Measurements from ENCODE around the gene PIP4K2A.

The PIP4K2A gene

GRCh38 chr10:22620140-22620857 lies 94.1 kb downstream of the PIP4K2A start:
- DNase-seq (ENCODE audit: low read depth in 2 of 2): peak; percentile 75 to 76

- no peak for DNase-seq (ENCODE audit: low read depth in 2 of 2)
Measured at GRCh38 chr10:22619101-22619500, 95.3 kb downstream of the PIP4K2A start.

GRCh38 chr10:22618078-22618785 lies 96.1 kb downstream of the PIP4K2A start:
- DNase-seq (ENCODE audit: low read depth in 2 of 2): no peak

GRCh38 chr10:22617516-22617915 lies 96.9 kb downstream of the PIP4K2A start:
- no peak for DNase-seq (ENCODE audit: low read depth in 2 of 2)

GRCh38 chr10:22617051-22617450 lies 97.3 kb downstream of the PIP4K2A start:
- DNase-seq (ENCODE audit: low read depth in 2 of 2): no peak

- DNase-seq (ENCODE audit: low read depth in 2 of 2): no peak
Measured at GRCh38 chr10:22615819-22616499, 98.4 kb downstream of the PIP4K2A start.

GRCh38 chr10:22615101-22615500 lies 99.3 kb downstream of the PIP4K2A start:
- DNase-seq (ENCODE audit: low read depth in 2 of 2): no peak

- DNase-seq (ENCODE audit: low read depth in 2 of 2): no peak
Measured at GRCh38 chr10:22613011-22613410, 101.4 kb downstream of the PIP4K2A start.

- no peak for DNase-seq (ENCODE audit: low read depth in 2 of 2)
Measured at GRCh38 chr10:22612318-22612717, 102.1 kb downstream of the PIP4K2A start.

GRCh38 chr10:22611425-22612115 lies 102.8 kb downstream of the PIP4K2A start:
- no peak for DNase-seq (ENCODE audit: low read depth in 2 of 2)

- DNase-seq (ENCODE audit: low read depth in 2 of 2): no peak
Measured at GRCh38 chr10:22610610-22611009, 103.8 kb downstream of the PIP4K2A start.

GRCh38 chr10:22609719-22610465 lies 104.5 kb downstream of the PIP4K2A start:
- no peak for DNase-seq (ENCODE audit: low read depth in 2 of 2)

GRCh38 chr10:22609251-22609650 lies 105.1 kb downstream of the PIP4K2A start:
- no peak for DNase-seq (ENCODE audit: low read depth in 2 of 2)

- no peak for DNase-seq (ENCODE audit: low read depth in 2 of 2)
Measured at GRCh38 chr10:22607261-22607660, 107.1 kb downstream of the PIP4K2A start.

- DNase-seq (ENCODE audit: low read depth in 2 of 2): no peak
Measured at GRCh38 chr10:22606164-22606614, 108.2 kb downstream of the PIP4K2A start.

- peak; percentile 55 to 61 for DNase-seq (ENCODE audit: low read depth in 2 of 2)
Measured at GRCh38 chr10:22605168-22605567, 109.2 kb downstream of the PIP4K2A start.

GRCh38 chr10:22604344-22605126 lies 109.8 kb downstream of the PIP4K2A start:
- no peak for DNase-seq (ENCODE audit: low read depth in 2 of 2)

- no peak for DNase-seq (ENCODE audit: low read depth in 2 of 2)
Measured at GRCh38 chr10:22603581-22603980, 110.8 kb downstream of the PIP4K2A start.

GRCh38 chr10:22601618-22602017 lies 112.8 kb downstream of the PIP4K2A start:
- DNase-seq (ENCODE audit: low read depth in 2 of 2): no peak

- no peak for DNase-seq (ENCODE audit: low read depth in 2 of 2)
Measured at GRCh38 chr10:22599636-22600228, 114.6 kb downstream of the PIP4K2A start.

All from fibroblast of skin of left quadriceps (primary cell).